GM21528 (cell line): ENCODE measurements around the gene TMEM164.

Experiments used
- ATAC-seq: cut with Tn5 transposase; IDR thresholded peaks from one replicate; pipeline ENCODE4 v1.9.1; 2021; ENCODE audit warnings: mild to moderate bottlenecking, moderate library complexity; ENCODE audit not compliant: unreplicated experiment, low FRiP score

The TMEM164 gene

GRCh38 chrX:110062919-110063318, 60.0 kb downstream of the TMEM164 start:
- no peak for ATAC-seq

DNA sequence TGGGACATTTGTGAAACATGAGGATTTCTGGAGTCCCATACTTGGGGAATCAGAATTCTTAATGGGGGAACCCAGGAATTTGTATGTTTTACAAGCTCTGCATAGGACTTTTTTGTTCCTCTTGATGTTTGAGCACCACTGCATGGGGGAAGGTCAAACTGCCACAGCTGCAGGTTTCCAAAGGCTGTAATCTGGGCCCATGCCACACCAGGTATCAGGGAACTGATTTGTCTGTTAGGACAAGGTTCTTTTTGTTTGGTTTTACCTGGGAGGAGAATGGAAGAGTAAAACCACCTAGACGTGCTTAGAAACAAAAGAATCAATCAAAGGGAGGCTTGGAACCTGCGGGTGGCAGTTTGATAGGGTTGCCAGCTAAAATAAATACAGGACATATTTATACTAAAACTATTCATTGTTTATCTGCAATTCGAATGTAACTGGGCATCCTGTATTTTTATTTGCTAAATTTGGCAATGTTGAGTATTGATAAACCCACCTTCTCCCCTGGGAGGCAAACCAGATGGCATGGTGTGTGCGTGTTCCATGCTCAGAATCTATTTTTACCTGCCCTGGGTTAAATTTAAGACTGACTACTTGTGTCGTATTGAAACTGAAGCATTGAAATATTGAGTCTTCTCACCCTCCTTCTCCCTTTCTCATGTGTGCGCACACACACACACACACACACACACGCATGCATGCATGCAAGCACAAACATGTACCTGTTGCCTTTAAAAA, 63.7 kb downstream of the TMEM164 start:
- ATAC-seq = no peak

DNA sequence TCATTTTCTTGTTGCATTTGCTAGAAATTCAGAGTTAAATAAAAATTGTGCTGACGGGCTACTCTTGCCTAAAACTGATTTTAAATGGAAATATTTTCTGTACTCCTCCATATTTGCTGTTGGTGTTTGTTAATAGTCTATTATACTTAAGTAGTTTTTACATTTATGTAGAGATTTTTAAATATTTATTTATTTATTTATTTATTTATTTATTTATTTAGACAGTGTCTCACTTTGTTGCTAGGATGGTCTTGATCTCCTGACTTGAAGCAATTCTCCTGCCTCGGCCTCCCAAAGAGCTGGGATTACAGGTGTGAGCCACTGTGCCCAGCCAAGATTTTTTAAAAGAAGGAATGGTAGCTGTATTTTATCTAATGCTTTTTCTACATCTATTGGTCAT, 68.1 kb downstream of the TMEM164 start:
- ATAC-seq = no peak

- no peak for ATAC-seq
Measured at GRCh38 chrX:110081320-110081719, 78.4 kb downstream of the TMEM164 start.

DNA sequence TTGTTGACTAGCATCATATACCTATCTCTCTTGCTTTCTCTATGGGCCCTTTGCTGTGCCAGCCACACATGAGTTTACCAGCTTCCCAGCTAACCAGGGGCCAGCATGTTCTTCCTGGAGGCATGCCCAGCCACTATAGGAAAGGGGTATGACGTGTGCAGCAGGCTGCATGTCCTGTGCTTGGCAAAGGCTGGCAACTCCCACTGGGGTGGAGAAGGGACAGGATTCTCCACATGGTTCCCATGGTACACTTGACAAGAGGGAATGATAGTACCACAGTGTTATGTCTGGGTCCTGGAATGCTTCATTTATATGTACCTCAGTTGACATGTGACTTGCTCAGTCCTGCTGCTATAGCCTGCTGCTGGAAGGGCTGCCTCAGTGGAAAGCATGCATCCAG, 78.8 kb downstream of the TMEM164 start:
- no peak for ATAC-seq

DNA sequence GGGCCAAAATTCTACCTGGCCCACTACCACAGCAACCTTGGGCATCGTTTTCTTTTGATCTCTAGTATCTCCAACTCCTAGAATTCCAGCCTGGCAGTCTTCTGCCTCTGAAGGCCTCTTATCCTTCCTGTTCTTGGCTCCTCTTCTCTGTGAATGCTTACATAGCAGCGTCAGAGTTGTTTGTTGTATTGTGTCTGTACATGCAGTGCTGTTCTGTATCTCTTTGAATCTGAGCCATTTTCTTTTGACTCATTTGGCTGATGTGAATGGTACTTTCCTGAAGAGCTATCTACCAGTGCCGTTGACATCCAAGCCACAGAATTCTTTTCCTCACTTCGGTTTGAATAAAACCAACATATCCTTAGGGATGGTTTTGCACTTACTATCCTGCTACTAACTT, 79.2 kb downstream of the TMEM164 start:
- ATAC-seq = no peak

- no peak for ATAC-seq
Measured at GRCh38 chrX:110086162-110086915, 83.4 kb downstream of the TMEM164 start.

- no peak for ATAC-seq
Measured at GRCh38 chrX:110086916-110087484, 84.1 kb downstream of the TMEM164 start.

- no peak for ATAC-seq
Measured at GRCh38 chrX:110087485-110088356, 84.8 kb downstream of the TMEM164 start.

- no peak for ATAC-seq
Measured at GRCh38 chrX:110089656-110090403, 86.9 kb downstream of the TMEM164 start.

- ATAC-seq = no peak
Measured at GRCh38 chrX:110097920-110098319, 95.0 kb downstream of the TMEM164 start.

- ATAC-seq = no peak
Measured at GRCh38 chrX:110103344-110103743, 100.4 kb downstream of the TMEM164 start.

GRCh38 chrX:110104078-110104477, 101.2 kb downstream of the TMEM164 start:
- ATAC-seq = no peak

DNA sequence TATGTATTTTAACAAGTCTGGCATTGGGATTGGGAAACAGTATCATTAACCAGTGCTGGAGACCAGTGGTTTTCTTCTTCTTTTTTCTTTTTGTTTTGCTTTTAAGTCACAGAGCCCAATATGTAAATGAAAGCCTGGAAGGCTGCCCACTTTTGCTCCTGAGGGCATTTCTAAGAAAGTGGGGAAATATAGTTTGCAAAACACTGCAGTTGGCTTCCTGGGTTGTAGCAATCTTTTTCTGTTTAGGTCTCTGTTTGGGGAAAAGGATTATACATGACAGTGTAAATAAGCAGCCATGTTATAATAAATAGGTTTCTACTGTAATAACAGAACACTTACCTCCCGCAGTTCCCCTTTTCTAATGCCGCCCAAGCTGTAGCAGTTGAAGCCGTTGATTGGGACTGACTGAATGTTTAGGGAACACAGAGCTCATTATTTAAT, 105.5 kb downstream of the TMEM164 start:
- no peak for ATAC-seq

- no peak for ATAC-seq
Measured at GRCh38 chrX:110114260-110114776, 111.4 kb downstream of the TMEM164 start.

GRCh38 chrX:110116066-110116980, 113.4 kb downstream of the TMEM164 start:
- ATAC-seq = no peak

GRCh38 chrX:110118530-110118929, 115.6 kb downstream of the TMEM164 start:
- ATAC-seq = no peak

GRCh38 chrX:110119480-110119879, 116.6 kb downstream of the TMEM164 start:
- no peak for ATAC-seq

- no peak for ATAC-seq
Measured at GRCh38 chrX:110120025-110120424, 117.1 kb downstream of the TMEM164 start.
